Measurements from ENCODE around the gene ABCD1.

DNA sequence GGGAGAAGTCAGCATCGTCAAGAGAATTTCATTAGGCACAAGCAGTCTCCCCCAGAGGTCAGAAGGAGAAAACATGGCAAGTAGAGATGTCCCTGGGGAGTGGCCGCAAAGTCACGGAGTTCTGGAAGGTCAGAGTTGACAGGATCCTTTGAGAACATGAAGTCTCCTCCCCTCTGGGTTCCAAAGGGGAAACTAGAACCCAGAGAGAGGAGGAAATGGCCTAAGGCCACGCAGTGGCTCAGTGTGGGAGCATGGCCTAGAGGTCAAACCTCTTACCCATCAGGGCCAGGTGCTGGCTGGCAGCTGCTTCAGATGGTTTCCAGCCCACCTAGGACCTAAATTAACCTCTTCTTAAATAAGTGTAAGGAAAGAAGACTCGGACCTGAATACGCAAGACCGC is 68.6 kb downstream of the ABCD1 start:
- TF ChIP-seq, protein P1, sequence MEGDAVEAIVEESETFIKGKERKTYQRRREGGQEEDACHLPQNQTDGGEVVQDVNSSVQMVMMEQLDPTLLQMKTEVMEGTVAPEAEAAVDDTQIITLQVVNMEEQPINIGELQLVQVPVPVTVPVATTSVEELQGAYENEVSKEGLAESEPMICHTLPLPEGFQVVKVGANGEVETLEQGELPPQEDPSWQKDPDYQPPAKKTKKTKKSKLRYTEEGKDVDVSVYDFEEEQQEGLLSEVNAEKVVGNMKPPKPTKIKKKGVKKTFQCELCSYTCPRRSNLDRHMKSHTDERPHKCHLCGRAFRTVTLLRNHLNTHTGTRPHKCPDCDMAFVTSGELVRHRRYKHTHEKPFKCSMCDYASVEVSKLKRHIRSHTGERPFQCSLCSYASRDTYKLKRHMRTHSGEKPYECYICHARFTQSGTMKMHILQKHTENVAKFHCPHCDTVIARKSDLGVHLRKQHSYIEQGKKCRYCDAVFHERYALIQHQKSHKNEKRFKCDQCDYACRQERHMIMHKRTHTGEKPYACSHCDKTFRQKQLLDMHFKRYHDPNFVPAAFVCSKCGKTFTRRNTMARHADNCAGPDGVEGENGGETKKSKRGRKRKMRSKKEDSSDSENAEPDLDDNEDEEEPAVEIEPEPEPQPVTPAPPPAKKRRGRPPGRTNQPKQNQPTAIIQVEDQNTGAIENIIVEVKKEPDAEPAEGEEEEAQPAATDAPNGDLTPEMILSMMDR (IDR thresholded peaks at IDR 0.05; ENCODE audit: poor library complexity, severe bottlenecking) = no peak
- TF ChIP-seq TAF1 (IDR thresholded peaks at IDR 0.05; ENCODE audit: low read depth) = no peak

Data from neural cell (in vitro differentiated cells).